IMR-90 (cell line): ENCODE results near the gene TCF7L1. TPM values are rescaled to one million over a fixed set of nuclear protein-coding genes. Genes with fewer than 3 reads are reported as not detected.

Source experiments
- ATAC-seq: fragments of 200-7000 bp; cut with Tn5 transposase; 2 replicates; pipeline ENCODE4 v1.9.1; 2020; ENCODE audit warnings: low read depth, mild to moderate bottlenecking, moderate library complexity
- BruUV-seq: library from RNA; stranded (reverse); fragments of 400-500 nt; replicated peaks from 2 replicates; lab custom pipeline; 2021; lab: Mats Ljungman, UMichigan
- CTCF ChIA-PET: fragments of 300-600 bp; formaldehyde crosslinking; extraction: SDS; loops from one replicate; lab custom pipeline; 2021; ENCODE audit warnings: antibody characterized with exemption; lab: Yijun Ruan, JAX
- POLR2A ChIA-PET: fragments of 300-600 bp; sonication (Branson Sonifier 250); formaldehyde crosslinking; loops from one replicate; lab custom pipeline; 2022; ENCODE audit warnings: antibody characterized with exemption; ENCODE audit not compliant: unreplicated experiment; lab: Charles Lee
- DNase-seq: peaks from one replicate; pipeline ENCODE4 v3.0.0; 2013
- H2AFZ ChIP-seq: replicated peaks from 2 replicates; pipeline ENCODE3; 2013; ENCODE audit warnings: low read length, mild to moderate bottlenecking; ENCODE audit not compliant: poor library complexity
- H2AK5ac ChIP-seq: 2 replicates; pipeline ENCODE4 v1.6.1; 2013; ENCODE audit warnings: low read depth, low read length, inconsistent platforms
- H2AK9ac ChIP-seq: replicated peaks from 2 replicates; pipeline ENCODE3; 2013; ENCODE audit warnings: mild to moderate bottlenecking, low read depth, low read length, moderate library complexity; ENCODE audit not compliant: poor library complexity
- H2BK120ac ChIP-seq: 2 replicates; pipeline ENCODE4 v1.6.1; 2013; ENCODE audit warnings: low read depth, low read length, inconsistent platforms
- H2BK15ac ChIP-seq: 3 replicates; pipeline ENCODE4 v1.6.1; 2013; ENCODE audit warnings: low read depth, low read length, inconsistent platforms
- H2BK20ac ChIP-seq: 2 replicates; pipeline ENCODE4 v1.6.1; 2013; ENCODE audit warnings: low read depth, mild to moderate bottlenecking, inconsistent platforms, low read length, moderate library complexity
- H2BK5ac ChIP-seq: 2 replicates; pipeline ENCODE4 v1.6.1; 2013; ENCODE audit warnings: mild to moderate bottlenecking, low read depth, low read length, inconsistent platforms; ENCODE audit not compliant: poor library complexity, severe bottlenecking
- H3K14ac ChIP-seq: replicated peaks from 2 replicates; pipeline ENCODE4 v1.6.1; 2013; ENCODE audit warnings: low read depth, low read length, inconsistent platforms
- H3K18ac ChIP-seq: 2 replicates; pipeline ENCODE4 v1.6.1; 2013; ENCODE audit warnings: low read depth, low read length, control low read depth
- H3K23ac ChIP-seq: 2 replicates; pipeline ENCODE4 v1.6.1; 2013; ENCODE audit warnings: low read depth, low read length, inconsistent platforms
- H3K27ac ChIP-seq: 2 replicates; pipeline ENCODE4 v1.5.1; 2013; ENCODE audit warnings: mild to moderate bottlenecking, control low read depth, low read length; ENCODE audit not compliant: insufficient read depth
- H3K27me3 ChIP-seq: 2 replicates; pipeline ENCODE4 v1.6.1; 2013; ENCODE audit warnings: low read length; ENCODE audit not compliant: control insufficient read depth, insufficient read depth
- H3K36me3 ChIP-seq: 2 replicates; pipeline ENCODE4 v1.6.1; 2013; ENCODE audit warnings: low read length, mixed read lengths; ENCODE audit not compliant: control insufficient read depth, insufficient read depth
- H3K4ac ChIP-seq: 2 replicates; pipeline ENCODE4 v1.6.1; 2013; ENCODE audit warnings: low read depth, low read length, inconsistent platforms
- H3K4me1 ChIP-seq: 2 replicates; pipeline ENCODE4 v1.6.1; 2013; ENCODE audit warnings: low read length, mixed read lengths; ENCODE audit not compliant: control insufficient read depth, insufficient read depth
- H3K4me2 ChIP-seq: 2 replicates; pipeline ENCODE4 v1.6.1; 2013; ENCODE audit warnings: low read depth, mild to moderate bottlenecking, control low read depth, low read length, moderate library complexity
- H3K4me3 ChIP-seq: 2 replicates; pipeline ENCODE4 v1.5.1; 2013; ENCODE audit warnings: low read depth, mild to moderate bottlenecking, control low read depth, low read length, moderate library complexity; ENCODE audit not compliant: insufficient read depth
- H3K56ac ChIP-seq: 2 replicates; pipeline ENCODE4 v1.6.1; 2013; ENCODE audit warnings: low read length, inconsistent platforms; ENCODE audit not compliant: insufficient read depth; ENCODE audit errors: extremely low read depth
- H3K79me1 ChIP-seq, 2 experiments: 2 replicates each; pipeline ENCODE4 v1.6.1; 2013; ENCODE audit warnings: low read length in 2 of 2, inconsistent platforms in 1 of 2, low read depth in 1 of 2
- H3K9ac ChIP-seq: 2 replicates; pipeline ENCODE4 v1.6.1; 2013; ENCODE audit warnings: low read depth, low read length, control low read depth
- H3K9me1 ChIP-seq: 2 replicates; pipeline ENCODE4 v1.6.1; 2013; ENCODE audit warnings: low read length, inconsistent platforms; ENCODE audit not compliant: insufficient read depth
- H3K9me3 ChIP-seq: 2 replicates; pipeline ENCODE4 v1.6.1; 2013; ENCODE audit warnings: low read length; ENCODE audit not compliant: control insufficient read depth, insufficient read depth
- H4K20me1 ChIP-seq: 2 replicates; pipeline ENCODE4 v1.6.1; 2013; ENCODE audit warnings: low read length, inconsistent platforms; ENCODE audit not compliant: insufficient read depth
- H4K5ac ChIP-seq: 2 replicates; pipeline ENCODE4 v1.6.1; 2013; ENCODE audit warnings: mild to moderate bottlenecking, low read depth, low read length, control low read depth
- H4K8ac ChIP-seq, 2 experiments: 2 replicates each; pipeline ENCODE4 v1.6.1; 2013; ENCODE audit warnings: low read depth in 2 of 2, low read length in 2 of 2, control low read depth in 1 of 2, inconsistent platforms in 1 of 2
- H4K91ac ChIP-seq: 2 replicates; pipeline ENCODE4 v1.6.1; 2013; ENCODE audit warnings: low read depth, low read length, inconsistent platforms; ENCODE audit not compliant: insufficient read depth
- BHLHE40 ChIP-seq: fragments of 150-350 bp; IDR thresholded peaks from 2 replicates; pipeline ENCODE4 v1.6.1; 2016; ENCODE audit warnings: mild to moderate bottlenecking, low read depth, low read length
- CEBPB ChIP-seq: IDR thresholded peaks from 2 replicates; pipeline ENCODE4 v1.6.1; 2012; ENCODE audit warnings: low read depth, low read length, improper control_type of control experiment
- CTCF ChIP-seq: conservative IDR thresholded peaks from 2 replicates; pipeline ENCODE4 v1.5.1; 2012; ENCODE audit warnings: mild to moderate bottlenecking, low read depth, low read length, improper control_type of control experiment
- ELK1 ChIP-seq: fragments of 150-350 bp; IDR thresholded peaks from 2 replicates; pipeline ENCODE4 v1.6.1; 2016; ENCODE audit warnings: low read depth, mild to moderate bottlenecking, low read length, moderate library complexity, borderline replicate concordance
- MAZ ChIP-seq: IDR thresholded peaks from 2 replicates; pipeline ENCODE4 v1.6.1; 2012; ENCODE audit warnings: low read depth, mild to moderate bottlenecking, low read length, improper control_type of control experiment, moderate library complexity, borderline replicate concordance
- NFE2L2 ChIP-seq: fragments of 150-350 bp; IDR thresholded peaks from 2 replicates; pipeline ENCODE4 v1.6.1; 2016; ENCODE audit warnings: low read depth, mild to moderate bottlenecking, low read length
- RAD21 ChIP-seq: IDR thresholded peaks from 2 replicates; pipeline ENCODE4 v1.6.1; 2012; ENCODE audit warnings: low read length, improper control_type of control experiment
- RFX5 ChIP-seq: IDR thresholded peaks from 2 replicates; pipeline ENCODE4 v1.8.0; 2012; ENCODE audit warnings: low read depth, mild to moderate bottlenecking, low read length, moderate library complexity
- SMC3 ChIP-seq: fragments of 150-350 bp; IDR thresholded peaks from 2 replicates; pipeline ENCODE4 v1.6.1; 2016; ENCODE audit warnings: low read depth, mild to moderate bottlenecking, antibody characterized with exemption, low read length, moderate library complexity
- USF2 ChIP-seq: fragments of 150-350 bp; IDR thresholded peaks from 2 replicates; pipeline ENCODE4 v1.6.1; 2017; ENCODE audit warnings: mild to moderate bottlenecking, antibody characterized with exemption, low read length, low read depth
- WGBS, 2 experiments: methylation state at CpG; one replicate each; pipeline versions ENCODE4 v1.1.5 to v1.1.7; 2013; ENCODE audit warnings: missing lambda C conversion rate in 2 of 2; ENCODE audit not compliant: insufficient read length in 1 of 2; ENCODE audit errors: extremely low coverage in 2 of 2; 5-methylcytosine and 5-hydroxymethylcytosine counted together
- dilution Hi-C: fragments of 300-500 bp; cut with HindIII; formaldehyde crosslinking; loops from one replicate; pipeline ENCODE4 v1.14.3; 2018; ENCODE audit warnings: low sequenced_read_pairs; ENCODE audit not compliant: unreplicated experiment
- in situ Hi-C: fragments of 300-500 bp; cut with MboI; formaldehyde crosslinking; loops from 3 replicates; pipeline ENCODE4 v1.14.3; 2019; ENCODE audit warnings: low sequenced_read_pairs, inconsistent platforms, mixed read lengths
- intact Hi-C: fragments of 100-400 bp; cut with micrococcal nuclease; formaldehyde crosslinking; loops from 2 replicates; pipeline ENCODE4 v1.10.0; 2022
- polyA plus RNA-seq, 3 experiments: library from polyadenylated mRNA; depleted of rRNA; stranded (reverse); fragments of >200 nt; gene quantifications; 2 replicates each; pipeline ENCODE4 v1.2.3, GENCODE V29; 2012; ENCODE audit warnings: low replicate concordance in 1 of 3
- total RNA-seq: library from RNA; depleted of rRNA; stranded (reverse); fragments of >200 nt; gene quantifications from 2 replicates; pipeline ENCODE4 v1.2.3, GENCODE V29; 2012

TCF7L1 gene
- total and polyA plus RNA-seq, 2 of the 4 experiments (the other 2 are of a cell fraction), result 0.72 to 11.1 TPM

GRCh38 chr2:85242321-85242720, 109.1 kb downstream of the TCF7L1 start:
- intact Hi-C loops, result no loop called here
- H2AFZ ChIP-seq, result no peak overlapping the region
- no peak overlapping the region for H3K56ac ChIP-seq
- H2BK15ac ChIP-seq, result no peak overlapping the region
- H3K9me1 ChIP-seq, result peaks cover 18% of the 10 kb centered on the region
- ChIA-PET POLR2A (no interaction called here), CTCF (no interaction called here)
- dilution Hi-C loops, result no loop called here
- H4K8ac ChIP-seq, result no peak overlapping the region
- no peak overlapping the region for H3K23ac ChIP-seq
- H3K27ac ChIP-seq, result no peak overlapping the region
- no peak for DNase-seq
- no peak overlapping the region for H3K14ac ChIP-seq
- H3K4me3 ChIP-seq, result no peak overlapping the region
- no peaks in the 10 kb centered on the region for H3K9me3 ChIP-seq
- H3K9ac ChIP-seq, result no peak overlapping the region
- no peak overlapping the region for H2BK20ac ChIP-seq
- no peak overlapping the region for H3K18ac ChIP-seq
- peaks cover 3% of the 10 kb centered on the region for H3K4me1 ChIP-seq
- WGBS, 2 experiments, result 100% methylated on average over 1 of the region's 7 CpGs; no CpG with 5 or more reads in 1 of the 2 experiments
- no peak overlapping the region for H2AK5ac ChIP-seq
- ATAC-seq, result no peak
- BruUV-seq, result no TSS peak
- H2AK9ac ChIP-seq, result no peak overlapping the region
- no peak overlapping the region for H2BK5ac ChIP-seq
- no peak for TF ChIP-seq RAD21
- no peak for TF ChIP-seq MAZ
- no peak for TF ChIP-seq USF2
- TF ChIP-seq BHLHE40, result no peak
- TF ChIP-seq RFX5, result no peak
- no peak for TF ChIP-seq CTCF
- no peak for TF ChIP-seq SMC3
- TF ChIP-seq ELK1, result no peak
- no peak for TF ChIP-seq CEBPB
- no peak for TF ChIP-seq NFE2L2
- H3K4me2 ChIP-seq, result no peak overlapping the region
- H4K91ac ChIP-seq, result no peak overlapping the region
- H4K5ac ChIP-seq, result no peak overlapping the region
- peaks cover 29% of the 10 kb centered on the region for H4K20me1 ChIP-seq
- H3K4ac ChIP-seq, result no peak overlapping the region
- no peaks in the 10 kb centered on the region for H3K27me3 ChIP-seq
- H3K79me1 ChIP-seq, result peaks cover 36 to 66% of the 10 kb centered on the region in 2 experiments
- no peaks in the 10 kb centered on the region; the same call in 1 of the 2 replicates for H3K36me3 ChIP-seq
- in situ Hi-C loops, result no loop called here
- H2BK120ac ChIP-seq, result no peak overlapping the region
